ENCODE data around the gene KPNA3.

The KPNA3 gene

GRCh38 chr13:49838989-49839388 is 46.5 kb upstream of the KPNA3 start:
- H3K4me3 ChIP-seq (ENCODE audit: low read length), result no peak overlapping the region
- no peaks in the 10 kb centered on the region for H3K9me3 ChIP-seq (ENCODE audit: insufficient read depth, low read length)
- no peak overlapping the region for H3K27ac ChIP-seq (ENCODE audit: low read length)
- no peak for TF ChIP-seq EZH2phosphoT487 (IDR thresholded peaks at IDR 0.05; ENCODE audit: low read depth)
- no peak for TF ChIP-seq CTCF (IDR thresholded peaks at IDR 0.05; ENCODE audit: low read depth, low read length)
- H3K4me1 ChIP-seq (ENCODE audit: low read length), result no peaks in the 10 kb centered on the region
- H4K20me1 ChIP-seq (ENCODE audit: insufficient read depth, low read length), result no peaks in the 10 kb centered on the region
- H3K27me3 ChIP-seq (ENCODE audit: low read depth, low read length), result no peaks in the 10 kb centered on the region
- H3K9ac ChIP-seq (ENCODE audit: low read length), result no peak overlapping the region
- H3K36me3 ChIP-seq (replicated peaks; ENCODE audit: low read depth, low read length), result no peaks in the 10 kb centered on the region
- no peaks in the 10 kb centered on the region for H3K79me2 ChIP-seq (ENCODE audit: low read length)
- no peak overlapping the region for H2AFZ ChIP-seq (ENCODE audit: low read depth, low read length)
- no peak overlapping the region for H3K4me2 ChIP-seq (ENCODE audit: low read length)

- TF ChIP-seq CTCF (IDR thresholded peaks at IDR 0.05; ENCODE audit: low read depth, low read length), result no peak
- TF ChIP-seq EZH2phosphoT487 (IDR thresholded peaks at IDR 0.05; ENCODE audit: low read depth), result no peak
- H3K4me2 ChIP-seq (ENCODE audit: low read length), result no peak overlapping the region
- no peaks in the 10 kb centered on the region for H3K4me1 ChIP-seq (ENCODE audit: low read length)
- no peak overlapping the region for H3K27ac ChIP-seq (ENCODE audit: low read length)
- H3K9ac ChIP-seq (ENCODE audit: low read length), result no peak overlapping the region
- H3K4me3 ChIP-seq (ENCODE audit: low read length), result no peak overlapping the region
- no peaks in the 10 kb centered on the region for H3K79me2 ChIP-seq (ENCODE audit: low read length)
- H3K27me3 ChIP-seq (ENCODE audit: low read depth, low read length), result no peaks in the 10 kb centered on the region
- H3K9me3 ChIP-seq (ENCODE audit: insufficient read depth, low read length), result no peaks in the 10 kb centered on the region
- no peak overlapping the region for H2AFZ ChIP-seq (ENCODE audit: low read depth, low read length)
- H3K36me3 ChIP-seq (replicated peaks; ENCODE audit: low read depth, low read length), result no peaks in the 10 kb centered on the region
- H4K20me1 ChIP-seq (ENCODE audit: insufficient read depth, low read length), result no peaks in the 10 kb centered on the region
These were observed 44.0 kb upstream of the KPNA3 start for GRCh38 chr13:49836516-49836915.

- no peak overlapping the region for H3K27ac ChIP-seq (ENCODE audit: low read length)
- H3K36me3 ChIP-seq (replicated peaks; ENCODE audit: low read depth, low read length), result no peaks in the 10 kb centered on the region
- no peaks in the 10 kb centered on the region for H3K9me3 ChIP-seq (ENCODE audit: insufficient read depth, low read length)
- no peaks in the 10 kb centered on the region for H3K27me3 ChIP-seq (ENCODE audit: low read depth, low read length)
- peaks cover 3% of the 10 kb centered on the region; the same call in 1 of the 2 replicates for H3K4me1 ChIP-seq (ENCODE audit: low read length)
- no peak overlapping the region for H2AFZ ChIP-seq (ENCODE audit: low read depth, low read length)
- H3K4me3 ChIP-seq (ENCODE audit: low read length), result no peak overlapping the region
- no peak overlapping the region for H3K9ac ChIP-seq (ENCODE audit: low read length)
- no peaks in the 10 kb centered on the region for H4K20me1 ChIP-seq (ENCODE audit: insufficient read depth, low read length)
- H3K79me2 ChIP-seq (ENCODE audit: low read length), result no peaks in the 10 kb centered on the region
- TF ChIP-seq EZH2phosphoT487 (IDR thresholded peaks at IDR 0.05; ENCODE audit: low read depth) (no peak), CTCF (IDR thresholded peaks at IDR 0.05; ENCODE audit: low read depth, low read length) (no peak)
- no peak overlapping the region for H3K4me2 ChIP-seq (ENCODE audit: low read length)
These were observed 40.9 kb upstream of the KPNA3 start for GRCh38 chr13:49833402-49833801.

GRCh38 chr13:49831455-49831854 is 39.0 kb upstream of the KPNA3 start:
- Histone ChIP-seq H3K4me3 (ENCODE audit: low read length) (no peak overlapping the region), H3K4me1 (ENCODE audit: low read length) (peaks cover 4% of the 10 kb centered on the region; the same call in 1 of the 2 replicates), H3K27ac (ENCODE audit: low read length) (no peak overlapping the region), H3K36me3 (replicated peaks; ENCODE audit: low read depth, low read length) (no peaks in the 10 kb centered on the region), H3K27me3 (ENCODE audit: low read depth, low read length) (no peaks in the 10 kb centered on the region), H3K79me2 (ENCODE audit: low read length) (no peaks in the 10 kb centered on the region), H2AFZ (ENCODE audit: low read depth, low read length) (no peak overlapping the region), H3K9me3 (ENCODE audit: insufficient read depth, low read length) (no peaks in the 10 kb centered on the region), H4K20me1 (ENCODE audit: insufficient read depth, low read length) (no peaks in the 10 kb centered on the region), H3K9ac (ENCODE audit: low read length) (no peak overlapping the region), H3K4me2 (ENCODE audit: low read length) (no peak overlapping the region)
- TF ChIP-seq EZH2phosphoT487 (IDR thresholded peaks at IDR 0.05; ENCODE audit: low read depth), result no peak
- TF ChIP-seq CTCF (IDR thresholded peaks at IDR 0.05; ENCODE audit: low read depth, low read length), result no peak
